ENCODE data around the gene ITSN1.

GRCh38 chr21:33820230-33820770 lies 178.0 kb downstream of the ITSN1 start:
- TF ChIP-seq POLR2AphosphoS5 (IDR thresholded peaks at IDR 0.05) (no peak), POLR2A (IDR thresholded peaks at IDR 0.05) (no peak), CTCF (IDR thresholded peaks at IDR 0.05) (no peak)
